Trophoblast cell (in vitro differentiated cells and primary cell): ENCODE results near the gene APOM. TPM values are rescaled to one million over a fixed set of nuclear protein-coding genes. Genes with fewer than 3 reads are reported as not detected.

Experiments used
- DNase-seq, 2 donors: peaks; one replicate each; pipeline ENCODE4 v3.0.0-alpha.2; 2016
- H2AFZ ChIP-seq: 2 replicates; pipeline ENCODE4 v1.6.1; 2013; ENCODE audit warnings: low read length, moderate library complexity, mild to moderate bottlenecking; ENCODE audit not compliant: insufficient read depth, poor library complexity
- H2AK5ac ChIP-seq: 2 replicates; pipeline ENCODE4 v1.6.1; 2013; ENCODE audit warnings: mild to moderate bottlenecking, low read length
- H2BK120ac ChIP-seq: 2 replicates; pipeline ENCODE4 v1.6.1; 2013; ENCODE audit warnings: low read length, mild to moderate bottlenecking, moderate library complexity; ENCODE audit not compliant: insufficient read depth, poor library complexity
- H2BK12ac ChIP-seq: 2 replicates; pipeline ENCODE4 v1.6.1; 2013; ENCODE audit warnings: mild to moderate bottlenecking, low read length, moderate library complexity
- H2BK5ac ChIP-seq: 2 replicates; pipeline ENCODE4 v1.6.1; 2013; ENCODE audit warnings: low read length, low read depth, moderate library complexity, mild to moderate bottlenecking; ENCODE audit not compliant: poor library complexity
- H3K14ac ChIP-seq: 2 replicates; pipeline ENCODE4 v1.6.1; 2013; ENCODE audit warnings: mild to moderate bottlenecking, low read length
- H3K18ac ChIP-seq: 2 replicates; pipeline ENCODE4 v1.6.1; 2013; ENCODE audit warnings: mild to moderate bottlenecking, low read length
- H3K23ac ChIP-seq: 2 replicates; pipeline ENCODE4 v1.6.1; 2013; ENCODE audit warnings: low read length
- H3K27ac ChIP-seq: 2 replicates; pipeline ENCODE4 v1.5.1; 2013; ENCODE audit warnings: low read depth, mild to moderate bottlenecking, inconsistent platforms, low read length, moderate library complexity
- H3K27me3 ChIP-seq: 2 replicates; pipeline ENCODE4 v1.6.1; 2013; ENCODE audit warnings: inconsistent platforms, mild to moderate bottlenecking, low read length, moderate library complexity; ENCODE audit not compliant: insufficient read depth
- H3K36me3 ChIP-seq, 2 experiments: 1 replicate in 1 of 2; 2 replicates in 1 of 2; pipeline ENCODE4 v1.6.1; 2013; ENCODE audit warnings: low read length in 2 of 2, mild to moderate bottlenecking in 2 of 2, moderate library complexity in 1 of 2; ENCODE audit not compliant: insufficient read depth in 2 of 2, control insufficient read depth in 1 of 2
- H3K4ac ChIP-seq: 2 replicates; pipeline ENCODE4 v1.6.1; 2013; ENCODE audit warnings: low read depth, mild to moderate bottlenecking, low read length, moderate library complexity
- H3K4me1 ChIP-seq, 2 experiments: 1 replicate in 1 of 2; 2 replicates in 1 of 2; pipeline ENCODE4 v1.6.1; 2013; ENCODE audit warnings: low read length in 2 of 2, mild to moderate bottlenecking in 2 of 2, moderate library complexity in 1 of 2; ENCODE audit not compliant: insufficient read depth in 2 of 2, control insufficient read depth in 1 of 2
- H3K4me2 ChIP-seq: 2 replicates; pipeline ENCODE4 v1.6.1; 2013; ENCODE audit warnings: inconsistent platforms, mild to moderate bottlenecking, low read length, moderate library complexity
- H3K4me3 ChIP-seq: 2 replicates; pipeline ENCODE4 v1.5.1; 2013; ENCODE audit warnings: mild to moderate bottlenecking, low read depth, low read length, inconsistent platforms
- H3K79me1 ChIP-seq: one replicate; pipeline ENCODE4 v1.6.1; 2013; ENCODE audit warnings: low read length
- H3K79me2 ChIP-seq: 2 replicates; pipeline ENCODE4 v1.6.1; 2013; ENCODE audit warnings: low read length, mild to moderate bottlenecking; ENCODE audit not compliant: control insufficient read depth, insufficient read depth, poor library complexity
- H3K9ac ChIP-seq: 2 replicates; pipeline ENCODE4 v1.6.1; 2013; ENCODE audit warnings: mild to moderate bottlenecking, low read length
- H3K9me3 ChIP-seq: 2 replicates; pipeline ENCODE4 v1.6.1; 2013; ENCODE audit warnings: low read depth, mild to moderate bottlenecking, control low read depth, inconsistent platforms, low read length; ENCODE audit not compliant: insufficient read depth
- H4K12ac ChIP-seq: 2 replicates; pipeline ENCODE4 v1.6.1; 2013; ENCODE audit warnings: low read depth, mild to moderate bottlenecking, low read length, moderate library complexity
- H4K8ac ChIP-seq: 2 replicates; pipeline ENCODE4 v1.6.1; 2013; ENCODE audit warnings: low read depth, mild to moderate bottlenecking, low read length, moderate library complexity
- H4K91ac ChIP-seq: one replicate; pipeline ENCODE4 v1.6.1; 2013; ENCODE audit warnings: low read depth, mild to moderate bottlenecking, low read length, moderate library complexity
- WGBS: extraction: QIAGEN DNeasy Blood & Tissue Kit; methylation state at CpG from one replicate; pipeline ENCODE4 v1.1.7; 2013; ENCODE audit warnings: missing lambda C conversion rate; ENCODE audit not compliant: insufficient read length, insufficient coverage; ENCODE audit errors: extremely low coverage; 5-methylcytosine and 5-hydroxymethylcytosine counted together
- polyA plus RNA-seq: library from polyadenylated mRNA; stranded (reverse); fragments of 200-250 nt; gene quantifications from 2 replicates; pipeline ENCODE4 v1.2.3, GENCODE V29; 2013

Gene APOM
- 1.6 and 1.7 TPM in 2 replicates for polyA plus RNA-seq

- Histone ChIP-seq H4K91ac (no peak within 1 kb of the TSS), H3K27me3 (no peaks in the 10 kb centered on the region), H3K4me1 (peaks cover 15 to 26% of the 10 kb centered on the region in 2 experiments), H3K14ac (no peak within 1 kb of the TSS), H3K4me2 (no peak within 1 kb of the TSS), H3K36me3 (peaks cover 10 to 15% of the 10 kb centered on the region in 2 experiments), H3K27ac (no peak within 1 kb of the TSS), H3K4me3 (no peak within 1 kb of the TSS), H3K4ac (no peak within 1 kb of the TSS), H2AK5ac (no peak within 1 kb of the TSS), H4K12ac (no peak within 1 kb of the TSS), H2BK12ac (no peak within 1 kb of the TSS), H2BK120ac (no peak within 1 kb of the TSS), H3K79me2 (peaks cover 21% of the 10 kb centered on the region), H2BK5ac (no peak within 1 kb of the TSS), H3K23ac (no peak within 1 kb of the TSS), H3K79me1 (peaks cover 22% of the 10 kb centered on the region), H4K8ac (no peak within 1 kb of the TSS), H3K9me3 (no peaks in the 10 kb centered on the region), H2AFZ (no peak within 1 kb of the TSS), H3K18ac (no peak within 1 kb of the TSS), H3K9ac (no peak within 1 kb of the TSS)
- DNase-seq, result no peak
- WGBS, result no CpG with 5 or more reads among the region's 8 CpGs
Observed at GRCh38 chr6:31655349-31656237, at the start of gene APOM. APOM (plus strand) TSS chr6:31655894; CDS start chr6:31655967, 73 bp downstream.

DNA sequence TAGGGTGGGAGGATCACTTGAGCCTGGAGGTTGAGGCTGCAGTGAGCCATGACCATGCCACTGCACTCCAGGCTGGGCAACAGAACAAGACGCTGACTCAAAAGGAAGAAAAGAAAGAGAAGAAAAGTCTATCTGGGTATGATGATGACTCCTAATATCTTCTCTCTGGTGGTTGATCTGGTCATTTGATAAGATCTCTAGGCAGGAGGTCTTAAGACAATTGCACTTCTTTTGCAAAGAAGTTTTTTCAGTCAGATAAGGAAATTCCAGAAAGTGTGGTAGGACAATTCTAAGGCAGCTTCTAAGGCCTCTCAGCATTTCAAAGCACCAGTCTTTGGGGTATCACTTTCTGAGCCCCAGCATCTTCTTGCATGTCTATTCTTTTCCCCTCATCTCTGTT, 48.4 kb upstream of the APOM start:
- Histone ChIP-seq H3K18ac (no peak overlapping the region), H4K8ac (no peak overlapping the region), H3K14ac (no peak overlapping the region), H3K36me3 (no peaks in the 10 kb centered on the region), H3K9ac (no peak overlapping the region), H3K4ac (no peak overlapping the region), H3K4me1 (no peaks in the 10 kb centered on the region), H2AFZ (no peak overlapping the region), H2AK5ac (no peak overlapping the region), H3K4me3 (no peak overlapping the region), H2BK5ac (no peak overlapping the region), H3K4me2 (no peak overlapping the region), H3K27me3 (no peaks in the 10 kb centered on the region), H3K27ac (no peak overlapping the region), H4K12ac (no peak overlapping the region), H2BK12ac (no peak overlapping the region), H3K9me3 (no peaks in the 10 kb centered on the region), H4K91ac (no peak overlapping the region), H3K79me2 (no peaks in the 10 kb centered on the region), H3K23ac (no peak overlapping the region), H2BK120ac (no peak overlapping the region), H3K79me1 (no peaks in the 10 kb centered on the region)
- no peak for DNase-seq
- WGBS, result no CpG with 5 or more reads among the region's 1 CpG

- Histone ChIP-seq H2AFZ (no peak overlapping the region), H2BK12ac (no peak overlapping the region), H3K14ac (no peak overlapping the region), H2BK5ac (no peak overlapping the region), H3K79me1 (no peaks in the 10 kb centered on the region), H3K18ac (no peak overlapping the region), H2AK5ac (no peak overlapping the region), H4K8ac (no peak overlapping the region), H4K12ac (no peak overlapping the region), H3K4me1 (no peaks in the 10 kb centered on the region), H3K4me2 (no peak overlapping the region), H2BK120ac (no peak overlapping the region), H4K91ac (no peak overlapping the region), H3K27me3 (no peaks in the 10 kb centered on the region), H3K36me3 (no peaks in the 10 kb centered on the region), H3K79me2 (no peaks in the 10 kb centered on the region), H3K4me3 (no peak overlapping the region), H3K27ac (no peak overlapping the region), H3K9ac (no peak overlapping the region), H3K9me3 (no peaks in the 10 kb centered on the region), H3K23ac (no peak overlapping the region), H3K4ac (no peak overlapping the region)
- DNase-seq, result no peak
- no CpG with 5 or more reads among the region's 8 CpGs for WGBS
Observed at GRCh38 chr6:31609519-31610406, 45.9 kb upstream of the APOM start.

GRCh38 chr6:31610968-31611367, 44.7 kb upstream of the APOM start:
- H3K4ac ChIP-seq, result no peak overlapping the region
- no peak overlapping the region for H3K27ac ChIP-seq
- WGBS, result no CpG with 5 or more reads among the region's 4 CpGs

More at GRCh38 chr6:31610968-31611367, 44.7 kb upstream of the APOM start:
- H2BK12ac ChIP-seq, result no peak overlapping the region
- H3K9me3 ChIP-seq, result no peaks in the 10 kb centered on the region
- no peak overlapping the region for H3K18ac ChIP-seq
- H3K79me2 ChIP-seq, result no peaks in the 10 kb centered on the region
- no peak overlapping the region for H3K9ac ChIP-seq
- no peak overlapping the region for H3K14ac ChIP-seq
- H3K79me1 ChIP-seq, result no peaks in the 10 kb centered on the region
- H3K27me3 ChIP-seq, result no peaks in the 10 kb centered on the region
- no peak overlapping the region for H2BK120ac ChIP-seq
- no peak overlapping the region for H4K8ac ChIP-seq
- no peak for DNase-seq
- no peak overlapping the region for H2AFZ ChIP-seq
- no peak overlapping the region for H3K4me3 ChIP-seq
- no peak overlapping the region for H4K12ac ChIP-seq
- H3K36me3 ChIP-seq, result no peaks in the 10 kb centered on the region
- no peak overlapping the region for H4K91ac ChIP-seq
- no peak overlapping the region for H3K4me2 ChIP-seq
- no peak overlapping the region for H2AK5ac ChIP-seq
- no peak overlapping the region for H3K23ac ChIP-seq
- H3K4me1 ChIP-seq, result no peaks in the 10 kb centered on the region
- no peak overlapping the region for H2BK5ac ChIP-seq
